Vagina (tissue), 2 donors: ENCODE measurements around the gene FAF2.

Experiments
- POLR2A ChIP-seq, 2 donors: fragments of 450-650 bp; IDR thresholded peaks; one replicate each; pipeline ENCODE4 v1.6.1; 2017; ENCODE audit warnings: antibody characterized with exemption in 2 of 2, mild to moderate bottlenecking in 2 of 2, moderate library complexity in 2 of 2
- POLR2AphosphoS5 ChIP-seq, 2 donors: sonication (generic); formaldehyde crosslinking; IDR thresholded peaks; one replicate each; pipeline ENCODE4 v1.9.0; 2017; ENCODE audit warnings: antibody characterized with exemption in 2 of 2, mild to moderate bottlenecking in 2 of 2, low read depth in 1 of 2; ENCODE audit not compliant: insufficient read depth in 1 of 2

GRCh38 chr5:176490301-176490700 lies 42.1 kb downstream of the FAF2 start:
- TF ChIP-seq POLR2AphosphoS5 (IDR thresholded peaks at IDR 0.05; ENCODE audit: insufficient read depth in 1 of 2, low read depth in 1 of 2), result no peak
- no peak for TF ChIP-seq POLR2A (IDR thresholded peaks at IDR 0.05)
